ENCODE data around the gene AGER. TPM values are rescaled to one million over a fixed set of nuclear protein-coding genes. Genes with fewer than 3 reads are reported as not detected.
"Not testable (repeated sequence)": the region's sequence is repeated elsewhere in the genome, so short reads cannot be mapped to it uniquely, and the experiment has no call there.

The AGER gene
- 16.9 TPM for total RNA-seq

DNA sequence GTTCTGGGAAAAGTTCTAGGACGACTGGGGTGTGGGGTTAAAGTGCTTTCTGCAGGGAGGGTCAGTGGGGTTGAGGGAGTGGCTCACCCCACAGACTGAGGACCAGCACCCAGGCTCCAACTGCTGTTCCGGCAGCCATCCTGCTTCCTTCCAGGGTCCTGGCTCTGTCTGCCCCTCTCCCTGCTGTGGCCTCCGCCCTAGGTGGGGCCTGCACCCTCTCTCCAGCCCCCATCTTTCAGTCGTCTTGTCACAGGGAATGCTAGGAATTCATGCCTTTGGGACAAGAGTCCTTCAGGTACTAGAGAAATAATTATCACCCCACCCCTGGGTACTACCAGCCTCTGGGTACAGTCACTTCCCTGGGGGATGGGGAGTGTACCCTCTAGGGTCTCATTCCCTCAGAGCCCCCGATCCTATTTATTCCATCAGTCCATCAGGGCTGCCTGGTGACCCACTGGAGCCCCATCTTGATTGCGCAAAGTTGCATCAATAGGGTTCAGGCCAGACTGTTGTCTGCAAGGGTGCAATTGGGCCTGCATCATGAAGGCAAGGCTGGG, at the start of gene AGER:
AGER (minus strand) TSS at position 170 of the 557 bp plus-strand sequence; CDS start at position 139, 31 bp downstream.
- no peak for DNase-seq (ENCODE audit: low spot score)

DNA sequence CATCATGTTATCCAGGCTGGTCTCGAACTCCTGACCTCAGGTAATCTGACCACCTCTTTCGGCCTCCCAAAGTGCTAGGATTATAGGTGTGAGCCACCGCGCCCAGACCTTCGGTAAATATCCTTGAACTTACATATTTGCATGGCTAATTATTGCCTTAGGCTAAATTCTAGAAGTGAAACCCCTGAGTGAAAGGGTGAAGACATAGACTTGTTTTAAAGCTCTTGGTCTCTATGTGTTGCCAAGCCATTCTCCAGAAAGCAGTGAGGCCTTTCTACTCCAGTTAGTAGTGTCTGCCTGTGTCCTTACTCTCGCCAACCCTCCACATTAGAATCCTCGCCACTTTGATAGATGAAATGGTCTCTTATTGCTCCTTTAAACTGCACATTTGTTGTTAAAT, 42.4 kb upstream of the AGER start:
- DNase-seq (ENCODE audit: low spot score) = no peak

DNA sequence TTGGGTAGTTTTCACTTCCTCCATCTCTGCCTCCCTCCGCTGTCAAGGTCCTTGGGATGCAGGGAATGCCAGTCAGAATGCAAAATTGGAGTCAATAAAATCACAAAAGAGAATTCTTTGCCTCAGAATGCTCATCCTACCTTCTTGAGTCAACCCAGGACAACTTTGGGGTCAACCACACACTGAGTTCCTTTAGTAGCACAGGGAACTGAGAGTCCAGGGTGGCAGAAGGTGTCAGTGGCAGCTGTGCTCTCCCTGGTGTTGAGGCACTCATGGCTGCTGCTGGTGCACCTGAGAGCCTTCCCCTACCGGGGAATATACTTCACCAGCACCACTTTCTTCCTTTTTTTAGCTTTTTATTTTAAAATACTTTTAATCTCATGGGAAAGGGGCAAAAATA, 40.6 kb upstream of the AGER start:
- no peak for DNase-seq (ENCODE audit: low spot score)

DNA sequence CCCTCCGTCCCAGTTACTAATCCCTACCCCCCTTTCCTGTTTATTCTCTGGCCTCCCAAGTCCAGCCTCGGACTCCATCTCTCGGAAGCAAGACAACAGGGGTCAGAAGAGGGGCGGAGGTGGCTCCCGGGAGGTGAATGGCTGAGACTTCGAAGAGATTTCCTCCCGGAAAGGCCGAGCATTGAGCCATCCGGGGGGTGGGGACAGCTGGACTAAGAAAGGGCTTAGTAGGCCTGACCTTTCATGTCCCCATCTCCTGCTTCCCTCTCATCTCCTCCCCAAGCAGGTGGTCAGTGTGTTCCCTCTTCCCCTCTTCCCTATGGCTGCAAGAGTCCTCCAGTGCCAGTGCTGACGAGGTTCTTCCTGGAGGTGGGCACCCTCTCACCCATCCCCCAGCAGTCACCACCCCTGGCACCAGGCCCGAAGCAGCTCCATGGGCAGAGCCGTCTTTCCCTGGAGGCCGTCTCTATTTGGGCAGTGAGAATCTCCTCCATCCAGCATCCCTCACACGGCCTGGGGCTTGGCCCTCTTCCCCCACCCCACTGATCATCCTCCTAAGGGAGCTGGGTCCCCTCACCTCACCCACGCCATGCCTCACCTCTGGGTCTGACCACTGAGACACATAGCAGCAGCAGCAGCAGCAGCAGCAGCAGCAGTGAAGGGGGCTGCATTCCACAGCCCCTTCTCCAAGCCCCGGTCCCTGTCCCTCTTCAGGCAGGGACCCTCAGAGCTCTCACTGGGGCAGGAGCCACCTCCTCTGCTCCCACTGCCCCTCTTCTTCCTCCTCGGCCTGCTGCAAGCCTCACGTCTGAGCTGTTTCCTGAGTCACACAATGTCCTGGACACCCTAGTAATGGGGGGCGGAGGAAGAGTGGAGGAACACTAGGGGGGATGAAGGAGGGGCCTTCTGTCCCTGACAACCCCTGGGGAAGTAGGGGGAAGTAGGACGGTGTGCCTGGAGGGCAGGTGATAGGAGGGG, 39.5 kb upstream of the AGER start, which contains the start of gene NOTCH4:
NOTCH4 (minus strand) TSS at position 810 of the 978 bp plus-strand sequence; CDS start at position 671, 139 bp downstream.
- no peak for DNase-seq (ENCODE audit: low spot score)

DNA sequence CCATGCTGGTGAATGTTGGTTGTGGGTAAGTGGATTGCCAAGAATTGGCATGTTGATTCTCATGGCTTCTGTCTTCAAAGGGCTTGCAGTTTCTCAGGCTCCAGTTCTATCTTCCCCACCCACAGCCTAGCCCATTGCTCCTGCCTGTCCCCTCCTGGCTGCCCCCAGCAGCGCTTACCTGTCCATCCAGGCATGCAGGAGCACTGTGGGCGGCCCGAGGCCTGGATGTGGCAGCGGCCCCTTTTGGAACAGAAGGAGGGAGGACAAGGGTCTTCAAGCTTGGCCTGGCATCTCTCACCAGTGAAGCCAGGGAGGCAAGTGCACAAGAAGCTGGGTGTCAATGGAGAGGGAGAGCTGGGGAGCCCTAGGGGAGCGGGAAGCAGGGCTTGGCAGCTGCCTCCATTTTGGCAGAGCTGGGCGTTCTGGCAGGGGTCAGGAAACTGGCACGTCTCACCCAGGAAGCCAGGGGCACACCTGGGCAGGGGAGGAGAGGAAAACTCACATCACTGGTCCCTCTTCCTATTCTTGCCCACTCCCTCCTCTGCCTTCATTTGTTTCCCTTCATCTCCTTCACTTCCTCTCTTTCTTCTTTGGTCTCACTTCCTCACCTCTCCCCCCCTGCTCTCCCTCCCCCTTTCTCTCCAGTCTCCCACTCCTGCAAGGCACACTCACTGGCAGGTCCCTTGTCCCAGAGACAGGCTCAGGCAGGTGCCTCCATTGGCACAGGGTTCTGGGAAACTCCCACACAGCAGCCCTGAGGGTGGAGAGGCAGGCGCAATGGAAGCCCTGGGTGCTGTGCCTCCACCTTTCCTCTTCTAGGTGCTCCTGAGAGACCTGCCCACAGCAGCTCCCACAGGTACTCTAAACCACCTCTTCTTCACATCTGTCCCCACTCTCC, 38.5 kb upstream of the AGER start:
- no peak for DNase-seq (ENCODE audit: low spot score)

DNA sequence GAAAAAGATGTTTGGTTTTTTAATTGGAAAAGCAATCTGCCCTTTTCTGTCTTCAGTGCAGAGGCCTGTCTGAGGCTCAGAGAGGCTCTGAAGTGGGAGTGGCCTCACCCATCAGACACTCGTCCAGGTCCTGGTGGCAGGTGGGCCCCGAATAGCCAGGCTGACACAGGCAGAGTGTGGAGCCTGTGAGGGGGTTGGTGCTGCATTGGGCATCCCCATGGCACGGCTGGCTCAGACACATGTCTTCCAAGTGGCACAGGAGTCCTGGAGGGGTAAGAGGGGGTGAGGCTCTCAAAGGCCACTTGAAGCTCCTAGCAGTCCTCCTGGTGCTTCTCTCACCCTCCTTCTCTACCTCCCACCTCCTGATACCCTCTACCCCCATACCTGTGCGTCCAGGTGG, 36.0 kb upstream of the AGER start:
- no peak for DNase-seq (ENCODE audit: low spot score)

DNA sequence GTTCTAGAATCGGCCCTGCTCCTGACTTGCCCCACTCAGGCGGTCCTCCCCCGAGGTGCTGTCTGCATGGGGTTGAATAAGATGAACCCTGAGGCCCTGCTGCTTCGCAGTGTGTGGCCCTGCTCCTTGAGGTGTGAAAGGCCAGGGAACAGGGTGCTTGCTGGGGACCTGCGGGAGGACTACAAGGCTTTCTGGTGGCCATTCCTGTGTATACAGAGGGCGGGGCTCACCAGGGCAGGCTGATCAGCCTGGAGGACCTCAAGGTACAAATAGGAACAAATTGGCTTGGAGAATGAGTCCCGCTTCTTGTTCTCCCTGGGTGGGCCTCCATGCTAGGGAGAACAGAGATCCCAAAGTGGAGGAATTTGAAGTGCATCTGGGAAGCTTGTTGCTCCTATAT, 34.1 kb upstream of the AGER start:
- no peak for DNase-seq (ENCODE audit: low spot score)

DNA sequence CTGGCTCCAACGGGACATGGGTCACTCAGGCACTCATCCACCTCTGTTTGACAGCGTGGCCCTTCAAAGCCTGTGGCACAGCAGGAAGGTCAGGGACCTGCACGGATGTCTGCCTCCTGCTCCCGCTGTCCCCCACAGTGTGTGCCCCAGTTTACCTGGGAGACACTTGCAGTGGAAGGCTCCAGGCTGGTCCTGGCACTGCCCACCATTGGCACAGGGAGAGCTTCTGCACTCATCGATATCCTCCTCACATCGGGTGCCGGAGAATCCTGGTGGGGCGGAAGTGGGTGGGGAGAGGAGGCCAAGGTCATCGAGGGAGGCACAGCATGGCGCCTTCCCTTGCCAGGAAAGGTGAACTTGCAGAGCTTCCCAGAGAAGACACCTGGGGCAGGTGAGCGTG, 32.9 kb upstream of the AGER start:
- no peak for DNase-seq (ENCODE audit: low spot score)

DNA sequence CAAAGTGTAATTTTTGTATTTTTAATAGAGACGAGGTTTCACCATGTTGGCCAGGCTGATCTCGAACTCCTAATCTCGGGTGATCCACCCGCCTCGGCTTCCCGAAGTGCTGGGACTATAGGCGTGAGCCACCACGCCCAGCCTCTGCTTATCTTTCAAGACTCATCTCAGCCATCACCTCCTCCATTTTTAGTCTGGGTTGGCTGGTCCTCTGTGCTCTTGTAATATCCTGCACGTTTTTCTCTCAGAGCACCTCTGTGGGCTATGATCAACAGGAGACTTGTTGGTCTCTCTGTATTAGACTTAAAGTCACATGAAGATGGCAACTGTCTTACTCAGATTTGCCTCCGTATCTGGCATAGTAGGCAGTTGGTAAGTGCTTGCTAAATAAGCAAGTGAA, 32.2 kb upstream of the AGER start:
- DNase-seq (ENCODE audit: low spot score) = no peak

DNA sequence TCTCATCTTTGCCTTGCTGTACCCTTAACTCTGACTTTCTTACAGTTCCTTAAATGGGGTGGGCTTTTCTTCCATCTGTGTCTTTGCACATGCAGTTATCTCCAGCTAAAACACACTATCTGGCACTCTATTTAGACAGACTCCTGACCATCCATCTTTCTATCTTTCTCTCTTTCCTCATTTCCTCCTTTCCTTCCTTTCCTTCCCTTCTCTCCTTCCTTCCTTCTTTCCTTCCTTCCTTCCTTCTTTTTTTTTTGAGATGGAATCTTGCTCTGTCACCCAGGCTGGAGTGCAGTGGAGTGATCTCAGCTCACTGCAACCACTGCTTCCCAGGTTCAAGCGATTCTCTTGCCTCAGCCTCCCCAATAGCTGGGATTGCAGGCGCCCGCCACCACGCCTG, 31.6 kb upstream of the AGER start:
- no peak for DNase-seq (ENCODE audit: low spot score)

DNA sequence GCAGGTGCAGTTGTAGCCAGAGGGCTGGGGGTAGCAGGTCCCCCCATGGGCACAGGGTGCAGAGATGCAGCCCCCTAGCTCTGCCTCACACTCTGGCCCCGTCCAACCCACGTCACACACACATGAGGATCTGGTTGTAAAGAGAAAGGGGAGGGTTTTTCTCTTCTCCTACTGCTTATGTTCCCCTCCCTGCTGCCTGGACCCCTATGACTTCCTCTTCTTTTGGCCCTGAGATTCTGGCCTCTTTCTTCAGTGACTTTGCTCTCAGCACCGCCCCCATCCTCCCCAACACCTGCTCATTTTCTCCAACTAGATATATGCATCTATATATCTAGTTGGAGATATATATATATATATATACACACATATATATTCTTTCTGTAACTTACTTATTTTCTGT, 30.1 kb upstream of the AGER start:
- DNase-seq (ENCODE audit: low spot score) = no peak

DNA sequence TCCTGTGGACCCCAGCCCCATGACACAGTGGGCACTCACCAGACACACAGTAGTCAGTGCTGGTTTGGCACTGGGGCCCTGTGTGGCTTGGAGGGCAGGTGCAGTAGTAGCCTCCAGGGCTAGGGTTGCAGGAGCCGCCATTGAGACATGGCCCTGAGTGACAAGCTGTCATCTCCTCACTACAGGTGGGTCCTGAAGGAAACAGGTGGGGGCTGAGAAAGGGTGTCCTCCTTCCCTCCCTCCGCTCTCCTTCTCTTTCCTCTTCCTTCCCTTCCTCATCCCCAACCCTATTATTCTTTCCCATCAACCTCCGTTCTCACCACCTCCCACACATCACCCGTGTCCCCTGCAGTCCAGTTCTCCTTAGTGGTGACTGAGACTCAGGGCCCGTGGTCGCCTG, 29.6 kb upstream of the AGER start:
- DNase-seq (ENCODE audit: low spot score) = no peak

DNA sequence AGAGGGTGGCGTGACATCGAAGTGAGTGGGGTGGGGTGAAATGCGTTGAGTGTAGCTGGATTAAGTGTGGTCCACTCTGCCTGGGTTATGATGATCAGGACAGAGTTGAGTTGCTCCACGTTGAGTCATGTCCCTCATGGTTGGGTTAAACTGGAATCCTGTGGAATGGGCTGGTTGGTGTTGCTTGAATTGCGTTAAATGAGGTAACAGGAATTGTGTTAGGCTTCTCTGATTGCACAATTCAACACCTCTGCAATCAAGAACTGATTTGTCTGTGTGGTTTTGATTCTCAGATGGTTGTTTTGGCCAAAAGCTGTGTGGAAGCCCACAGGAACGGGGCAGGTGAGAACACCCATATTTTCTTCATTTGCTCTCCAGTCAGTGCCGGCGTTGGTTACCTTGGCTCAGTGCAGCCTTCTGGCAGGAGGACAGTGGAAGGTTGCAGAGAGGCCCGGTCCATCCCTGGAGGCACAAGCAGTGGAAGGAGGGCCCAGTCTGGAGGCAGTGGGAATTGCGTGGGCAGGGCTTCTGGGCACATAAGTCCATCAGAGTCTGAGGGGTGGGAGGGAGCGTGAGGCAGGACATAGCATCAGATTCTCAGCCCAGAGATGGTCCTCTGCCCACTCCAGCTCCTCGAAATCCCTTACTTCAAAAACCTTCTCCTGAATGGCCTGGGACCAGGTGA, 28.2 kb upstream of the AGER start:
- no peak for DNase-seq (ENCODE audit: low spot score)

DNA sequence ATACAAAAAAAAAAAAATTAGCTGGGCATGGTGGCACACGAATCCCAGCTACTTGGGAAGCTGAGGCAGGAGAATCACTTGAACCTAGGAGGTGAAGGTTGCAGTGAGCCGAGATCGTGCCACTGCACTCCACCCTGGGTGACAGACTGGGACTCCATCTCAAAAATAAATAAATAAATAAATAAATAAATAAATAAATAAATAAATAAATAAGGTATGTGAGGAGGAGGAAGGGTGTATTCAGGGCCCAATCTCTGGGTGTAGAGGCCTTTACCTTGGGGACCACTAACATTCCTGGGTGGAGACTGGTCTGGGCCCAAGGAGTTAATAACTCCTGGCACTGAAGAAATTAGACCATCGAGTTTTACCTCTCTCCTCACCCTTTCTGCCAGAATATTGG, 27.4 kb upstream of the AGER start:
- DNase-seq (ENCODE audit: low spot score) = not testable (repeated sequence)

DNA sequence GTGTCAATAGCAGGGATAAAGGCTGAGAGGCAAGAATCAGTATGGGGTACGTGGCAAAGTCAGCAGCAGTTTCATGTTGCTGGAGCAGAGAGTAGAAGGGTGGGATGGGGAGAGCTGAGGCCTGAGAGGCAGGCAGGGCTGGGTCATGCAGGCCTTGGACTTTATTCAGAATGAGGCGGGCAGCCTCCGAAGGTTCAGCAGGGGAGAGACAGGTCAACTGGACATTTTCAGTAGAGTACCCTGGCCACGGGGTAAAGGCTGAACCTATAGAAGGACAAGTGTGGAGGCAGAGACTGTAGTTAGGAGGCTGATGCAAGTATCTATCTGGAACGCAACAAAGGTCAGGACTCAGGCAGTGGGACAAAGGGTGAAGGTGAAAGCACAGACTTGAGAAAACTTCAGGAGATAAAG, 26.1 kb upstream of the AGER start:
- DNase-seq (ENCODE audit: low spot score) = no peak

DNA sequence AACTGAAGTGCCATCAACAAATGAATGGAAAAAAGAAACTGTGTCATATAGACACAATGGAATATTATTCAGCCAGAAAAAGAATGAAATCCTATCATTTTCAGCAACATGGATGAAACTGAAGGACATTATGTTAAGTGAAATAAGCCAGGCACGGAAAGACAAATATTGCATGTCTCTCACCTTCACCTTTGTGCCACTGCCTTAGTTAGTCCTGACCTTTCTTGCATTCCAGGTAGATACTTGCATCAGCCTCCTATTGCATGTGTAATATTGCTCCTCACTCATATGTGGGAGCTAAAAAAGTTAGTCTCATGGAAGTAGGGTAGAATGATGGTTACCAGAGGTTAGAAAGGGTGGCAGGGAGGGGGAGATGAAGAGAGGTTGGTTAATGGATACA, 24.9 kb upstream of the AGER start:
- no peak for DNase-seq (ENCODE audit: low spot score)

DNA sequence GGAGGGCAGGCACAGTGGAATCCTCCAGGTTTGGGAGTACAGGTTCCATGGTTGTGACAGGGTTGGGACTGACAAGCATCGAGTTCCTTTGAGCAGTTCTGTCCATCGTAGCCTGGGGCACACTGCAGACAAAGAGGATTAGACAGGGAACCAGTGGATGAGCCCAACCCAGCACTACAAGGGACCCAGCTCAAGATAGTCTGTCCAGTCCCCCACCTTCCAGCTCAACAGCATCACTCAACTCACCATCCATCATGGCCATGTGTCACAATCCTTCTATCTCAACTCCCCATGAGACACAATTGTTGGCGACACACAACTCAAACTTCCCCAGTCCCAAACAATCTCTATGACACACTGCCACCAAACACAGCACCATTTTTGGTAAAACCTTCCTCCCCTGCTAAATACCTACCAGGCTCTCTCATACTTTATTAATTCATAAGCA, 20.2 kb upstream of the AGER start:
- DNase-seq (ENCODE audit: low spot score) = no peak

DNA sequence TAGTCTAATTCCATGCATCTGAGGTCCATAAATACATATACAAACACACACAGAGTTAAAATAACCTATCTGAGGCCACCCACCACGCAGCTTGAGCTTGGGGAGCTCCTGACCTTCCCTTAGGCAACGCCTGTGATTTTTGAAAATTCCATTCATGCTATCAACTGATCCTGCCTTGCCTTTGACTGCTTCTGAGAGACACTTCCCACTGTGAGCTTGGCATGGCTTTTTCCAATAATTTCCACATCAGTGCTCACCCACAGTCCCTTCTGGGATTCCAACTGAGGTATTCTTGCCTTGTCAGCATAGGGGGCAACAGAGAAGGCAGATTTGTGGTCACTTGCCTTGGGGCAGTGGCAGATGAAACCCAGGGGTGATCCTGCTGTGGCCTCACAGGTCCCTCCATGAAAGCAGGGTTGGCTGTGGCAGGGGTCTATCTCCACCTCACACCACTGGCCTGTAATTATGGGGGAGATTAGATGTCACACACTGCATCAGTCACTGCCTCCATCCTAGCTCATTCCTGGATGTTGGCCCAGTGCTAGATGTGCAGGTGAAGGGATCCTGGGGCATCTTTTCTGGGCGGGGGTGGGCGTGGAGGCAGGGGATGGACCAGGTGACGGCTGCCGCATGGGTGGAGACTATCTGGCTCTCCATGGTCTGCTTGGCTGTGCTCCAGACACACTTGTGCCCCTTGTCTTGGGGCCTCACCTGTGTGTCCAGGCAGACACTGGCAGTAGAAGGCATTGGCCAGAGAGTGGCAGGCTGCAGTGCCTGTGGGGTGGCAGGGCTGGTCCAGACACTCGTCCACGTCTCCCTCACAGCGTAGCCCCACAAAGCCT, 19.6 kb upstream of the AGER start:
- DNase-seq (ENCODE audit: low spot score) = no peak

DNA sequence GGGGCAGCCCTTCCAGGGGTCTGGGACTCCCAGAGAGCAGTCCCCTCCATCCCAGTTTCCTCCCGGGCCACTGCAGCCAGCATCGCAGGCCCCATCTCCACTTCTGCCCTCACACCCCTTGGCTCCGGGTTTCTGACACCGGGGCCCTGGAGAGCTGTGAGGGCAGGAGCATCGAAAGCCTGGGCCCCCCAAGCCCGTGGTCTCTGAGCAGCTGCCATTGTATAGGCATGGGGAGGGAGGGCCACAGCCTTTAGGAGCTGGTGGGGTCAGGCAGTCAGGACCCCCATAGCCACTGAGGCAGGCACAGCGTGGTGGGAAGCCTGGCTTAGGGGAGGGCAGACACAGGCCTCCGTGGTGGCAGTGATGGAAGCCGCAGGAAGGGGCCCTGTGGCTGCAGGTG, 18.1 kb upstream of the AGER start:
- DNase-seq (ENCODE audit: low spot score) = no peak

DNA sequence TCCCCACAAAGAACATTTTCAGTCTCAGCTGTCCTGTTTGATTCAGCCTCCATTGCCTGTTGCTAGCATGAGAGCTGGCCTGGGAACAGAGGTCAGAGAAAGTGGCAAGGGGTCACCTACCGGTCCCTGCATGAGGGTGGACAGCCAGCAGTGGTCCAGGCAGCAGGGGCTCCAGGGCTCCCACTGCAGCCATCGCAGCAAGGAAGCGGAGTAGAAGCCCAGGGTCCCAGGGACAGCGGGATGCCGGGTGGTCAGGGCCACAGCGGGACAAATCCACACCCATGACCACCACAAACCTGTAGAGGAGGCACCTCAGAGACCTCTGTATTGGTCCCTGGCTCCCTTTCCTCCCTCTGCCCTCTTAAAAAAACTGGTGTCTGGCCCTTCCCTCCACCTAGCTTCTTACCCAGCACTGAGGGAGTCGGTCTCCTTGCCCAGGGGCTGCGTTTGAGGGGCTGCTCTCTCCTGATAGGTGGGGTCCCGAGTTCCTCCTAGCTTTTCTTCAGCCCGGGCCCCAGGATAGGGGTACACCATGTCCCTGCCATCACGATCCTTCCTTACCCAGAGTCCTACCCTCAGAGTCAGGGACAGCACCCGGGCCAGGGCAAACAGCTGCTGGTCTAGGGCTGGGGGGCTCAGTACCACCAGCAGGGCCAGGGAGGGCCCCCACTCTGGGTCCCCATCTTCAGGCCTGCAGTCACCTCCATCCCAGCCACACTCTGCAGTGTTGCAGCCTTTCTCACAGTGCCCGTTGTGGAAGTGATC, 16.8 kb upstream of the AGER start:
- DNase-seq (ENCODE audit: low spot score) = no peak
